GM18907 (cell line): ENCODE data around the gene SCNN1A.

Experiments used
- ATAC-seq: cut with Tn5 transposase; IDR thresholded peaks from one replicate; pipeline ENCODE4 v1.9.1; 2021; ENCODE audit warnings: mild to moderate bottlenecking, moderate library complexity; ENCODE audit not compliant: unreplicated experiment

The SCNN1A gene

GRCh38 chr12:6384499-6385436 is 9.4 kb upstream of the SCNN1A start:
- no peak for ATAC-seq

- ATAC-seq = no peak
These were observed 8.5 kb upstream of the SCNN1A start, which contains the start of gene LTBR for GRCh38 chr12:6383572-6384498. Gene LTBR (plus strand): TSS chr12:6384162. CDS start chr12:6384359, 197 bp downstream.

- ATAC-seq = no peak
These were observed 7.6 kb upstream of the SCNN1A start for GRCh38 chr12:6382982-6383381.

GRCh38 chr12:6382371-6382770 is 7.0 kb upstream of the SCNN1A start:
- ATAC-seq = no peak

GRCh38 chr12:6380141-6381121 is 5.1 kb upstream of the SCNN1A start:
- ATAC-seq = no peak

GRCh38 chr12:6378709-6379472 is 3.5 kb upstream of the SCNN1A start:
- no peak for ATAC-seq

- no peak for ATAC-seq
These were observed 2.3 kb upstream of the SCNN1A start for GRCh38 chr12:6377667-6377994.

- ATAC-seq = no peak
These were observed 1.7 kb upstream of the SCNN1A start for GRCh38 chr12:6376870-6377666.

GRCh38 chr12:6376079-6376869 is 911 bp upstream of the SCNN1A start:
- ATAC-seq = no peak

- ATAC-seq = no peak
These were observed 590 bp downstream of the SCNN1A start for GRCh38 chr12:6374786-6375160.

GRCh38 chr12:6374028-6374785 is 1.2 kb downstream of the SCNN1A start:
- no peak for ATAC-seq

- no peak for ATAC-seq
These were observed 2.2 kb downstream of the SCNN1A start for GRCh38 chr12:6373022-6373787.

GRCh38 chr12:6372403-6373003 is 2.9 kb downstream of the SCNN1A start:
- ATAC-seq = no peak

GRCh38 chr12:6370994-6371754 is 4.2 kb downstream of the SCNN1A start:
- ATAC-seq = no peak

- ATAC-seq = no peak
These were observed 4.8 kb downstream of the SCNN1A start for GRCh38 chr12:6370576-6370935.
